Measurements from ENCODE around the gene KCNH1. TPM values are rescaled to one million over a fixed set of nuclear protein-coding genes. Genes with fewer than 3 reads are reported as not detected.

The KCNH1 gene
- total and polyA plus RNA-seq, 9 of the 15 experiments (the other 6 are each of a cell fraction or from before 2014, with no cell fraction given), result not detected

DNA sequence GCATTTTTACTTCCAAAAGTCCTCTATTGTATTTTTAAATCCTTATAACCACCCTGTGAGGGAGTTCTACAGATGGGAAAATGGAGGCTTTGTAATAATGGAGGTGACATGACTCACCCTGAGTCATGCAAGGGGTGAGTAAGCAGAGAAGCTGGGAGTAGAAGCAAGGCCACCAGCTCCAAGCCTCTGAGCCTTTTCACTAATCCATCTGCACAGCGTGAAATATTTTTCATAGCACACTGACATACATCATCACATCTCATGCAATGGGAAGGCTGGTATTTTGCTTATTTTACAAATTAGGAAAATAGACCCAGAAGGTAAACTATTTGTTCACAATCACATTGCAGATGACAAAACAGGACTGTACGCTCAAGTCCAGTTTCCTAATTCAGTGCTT, 96.9 kb downstream of the KCNH1 start (continued):
- TF ChIP-seq NCOA4 (IDR thresholded peaks at IDR 0.05; ENCODE audit: partially characterized antibody), result no peak
- peak; percentile 94 for TF ChIP-seq JUND (IDR thresholded peaks at IDR 0.05; ENCODE audit: borderline replicate concordance, low read depth, low read length)
- peak; percentile 97 for TF ChIP-seq JUND (tag; IDR thresholded peaks at IDR 0.05; ENCODE audit: borderline replicate concordance, low read depth, low read length)
- TF ChIP-seq ZNF23 (CRISPR knock-in tag; IDR thresholded peaks at IDR 0.05), result no peak
- no peak for TF ChIP-seq ASH1L (IDR thresholded peaks at IDR 0.05; ENCODE audit: borderline replicate concordance, low read depth, partially characterized antibody)
- TF ChIP-seq LEF1 (IDR thresholded peaks at IDR 0.05), result no peak
- no peak for TF ChIP-seq HMG20B (CRISPR knock-in tag; IDR thresholded peaks at IDR 0.05)
- no peak for TF ChIP-seq MEF2A (IDR thresholded peaks at IDR 0.05; ENCODE audit: control insufficient read depth, low read depth, low read length)
- TF ChIP-seq, protein P1, sequence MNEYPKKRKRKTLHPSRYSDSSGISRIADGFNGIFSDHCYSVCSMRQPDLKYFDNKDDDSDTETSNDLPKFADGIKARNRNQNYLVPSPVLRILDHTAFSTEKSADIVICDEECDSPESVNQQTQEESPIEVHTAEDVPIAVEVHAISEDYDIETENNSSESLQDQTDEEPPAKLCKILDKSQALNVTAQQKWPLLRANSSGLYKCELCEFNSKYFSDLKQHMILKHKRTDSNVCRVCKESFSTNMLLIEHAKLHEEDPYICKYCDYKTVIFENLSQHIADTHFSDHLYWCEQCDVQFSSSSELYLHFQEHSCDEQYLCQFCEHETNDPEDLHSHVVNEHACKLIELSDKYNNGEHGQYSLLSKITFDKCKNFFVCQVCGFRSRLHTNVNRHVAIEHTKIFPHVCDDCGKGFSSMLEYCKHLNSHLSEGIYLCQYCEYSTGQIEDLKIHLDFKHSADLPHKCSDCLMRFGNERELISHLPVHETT (CRISPR knock-in tag; conservative IDR thresholded peaks at IDR 0.05 in 1 of 2, IDR thresholded peaks at IDR 0.05 in 1 of 2), result peak in 1 of 2 experiments; percentile 50; a peak in 1 of 4 replicates
- TF ChIP-seq CBX3 (IDR thresholded peaks at IDR 0.05; ENCODE audit: borderline replicate concordance in 1 of 2, low read length in 2 of 2), result peak in 1 of 2 experiments; percentile 56; a peak in 1 of 3 replicates
- TF ChIP-seq ZNF197 (CRISPR knock-in tag; IDR thresholded peaks at IDR 0.05; ENCODE audit: low read depth), result no peak
- TF ChIP-seq ZNF384 (IDR thresholded peaks at IDR 0.05; ENCODE audit: low read depth, low read length), result no peak
- TF ChIP-seq NFE2 (IDR thresholded peaks at IDR 0.05; ENCODE audit: low read depth), result peak; percentile 79
- no peak for TF ChIP-seq PURB (CRISPR knock-in tag; IDR thresholded peaks at IDR 0.05; ENCODE audit: low read depth)
- TF ChIP-seq ZBTB7A (IDR thresholded peaks at IDR 0.05; ENCODE audit: borderline replicate concordance, control insufficient read depth, low read depth, low read length), result no peak
- no peak for TF ChIP-seq ZZZ3 (IDR thresholded peaks at IDR 0.05)
- no peak for TF ChIP-seq PREB (CRISPR knock-in tag; IDR thresholded peaks at IDR 0.05)
- no peak for TF ChIP-seq PHF8 (IDR thresholded peaks at IDR 0.05; ENCODE audit: borderline replicate concordance, low read length)
- TF ChIP-seq SMAD2 (IDR thresholded peaks at IDR 0.05; ENCODE audit: low read depth, low read length), result no peak
- no peak for TF ChIP-seq ZNF140 (CRISPR knock-in tag; IDR thresholded peaks at IDR 0.05)
- TF ChIP-seq SMARCA4 (IDR thresholded peaks at IDR 0.05), result peak; percentile 77
- TF ChIP-seq ZNF133 (CRISPR knock-in tag; IDR thresholded peaks at IDR 0.05), result no peak
- TF ChIP-seq SNRNP70 (optimal IDR thresholded peaks at IDR 0.05; ENCODE audit: low read depth, low read length), result no peak
- no peak for TF ChIP-seq MTA2 (IDR thresholded peaks at IDR 0.05; ENCODE audit: low read depth)
- TF ChIP-seq ZNF696 (CRISPR knock-in tag; conservative IDR thresholded peaks at IDR 0.05), result no peak
- no peak for TF ChIP-seq NONO (IDR thresholded peaks at IDR 0.05; ENCODE audit: low read depth in 2 of 2, low read length in 1 of 2)
- no peak for TF ChIP-seq EP400 (IDR thresholded peaks at IDR 0.05)
- no peak for TF ChIP-seq GTF2E2 (tag; IDR thresholded peaks at IDR 0.05)
